ENCODE data around the gene DLG5.
"Not testable (repeated sequence)": the region's sequence is repeated elsewhere in the genome, so short reads cannot be mapped to it uniquely, and the experiment has no call there.

DLG5 gene

GRCh38 chr10:77768039-77768438 lies 158.5 kb downstream of the DLG5 start:
- DNase-seq (ENCODE audit: low spot score), result no peak

- no peak for DNase-seq (ENCODE audit: low spot score)
These were observed 162.8 kb downstream of the DLG5 start for GRCh38 chr10:77763453-77764430.

GRCh38 chr10:77758406-77758805 lies 168.1 kb downstream of the DLG5 start:
- DNase-seq (ENCODE audit: low spot score), result not testable (repeated sequence)

- DNase-seq (ENCODE audit: low spot score), result no peak
These were observed 170.0 kb downstream of the DLG5 start for GRCh38 chr10:77756319-77757232.

- DNase-seq (ENCODE audit: low spot score), result no peak
These were observed 180.4 kb downstream of the DLG5 start for GRCh38 chr10:77746047-77746707.

- no peak for DNase-seq (ENCODE audit: low spot score)
These were observed 182.3 kb downstream of the DLG5 start for GRCh38 chr10:77744245-77744644.

- no peak for DNase-seq (ENCODE audit: low spot score)
These were observed 184.4 kb downstream of the DLG5 start for GRCh38 chr10:77742172-77742571.

- no peak for DNase-seq (ENCODE audit: low spot score)
These were observed 184.8 kb downstream of the DLG5 start for GRCh38 chr10:77741746-77742145.

Data from hematopoietic multipotent progenitor cell treated with erythropoietin and hydrocortisone succinate and interleukin-3 and kit ligand, for 15 days (in vitro differentiated cells).